ENCODE results near the gene PRDM16. TPM values are rescaled to one million over a fixed set of nuclear protein-coding genes. Genes with fewer than 3 reads are reported as not detected.

Gene PRDM16
- total RNA-seq, 2 experiments from 2014 or later = not detected

GRCh38 chr1:3440300-3440681, 371.3 kb downstream of the PRDM16 start:
- Histone ChIP-seq H2AFZ (ENCODE audit: low read length) (no peak overlapping the region), H3K4me3 (ENCODE audit: low read depth, low read length, poor library complexity, severe bottlenecking) (no peak overlapping the region), H3K4me2 (ENCODE audit: low read length) (no peak overlapping the region), H3K79me2 (ENCODE audit: insufficient read depth, low read depth, low read length) (no peaks in the 10 kb centered on the region), H4K20me1 (ENCODE audit: insufficient read depth, low read length) (no peaks in the 10 kb centered on the region), H3K4me1 (ENCODE audit: insufficient read depth, low read length, poor library complexity, severe bottlenecking) (no peaks in the 10 kb centered on the region), H3K9me3 (ENCODE audit: low read length) (no peaks in the 10 kb centered on the region), H3K9me2 (ENCODE audit: insufficient read depth, low read length) (no peaks in the 10 kb centered on the region), H3K36me3 (ENCODE audit: insufficient read depth, low read length) (no peaks in the 10 kb centered on the region), H3K27ac (ENCODE audit: low read depth, low read length, poor library complexity, severe bottlenecking) (no peak overlapping the region)
- ChIA-PET CTCF (ENCODE audit: unreplicated experiment) (no interaction called here), POLR2A (no interaction called here)
- TF ChIP-seq CTCF (conservative IDR thresholded peaks at IDR 0.05; ENCODE audit: low read length) = no peak
- TF ChIP-seq EZH2phosphoT487 (IDR thresholded peaks at IDR 0.05; ENCODE audit: borderline replicate concordance, low read depth, low read length) = no peak
- intact Hi-C loops (cut with micrococcal nuclease; ENCODE audit: unreplicated experiment) = no loop called here
- DNase-seq (ENCODE audit: low spot score) = no peak
- BruUV-seq (replicated peaks) = no TSS peak

GRCh38 chr1:3440711-3441409, 371.9 kb downstream of the PRDM16 start:
- Histone ChIP-seq H3K79me2 (ENCODE audit: insufficient read depth, low read depth, low read length) (no peaks in the 10 kb centered on the region), H3K36me3 (ENCODE audit: insufficient read depth, low read length) (no peaks in the 10 kb centered on the region), H3K27ac (ENCODE audit: low read depth, low read length, poor library complexity, severe bottlenecking) (no peak overlapping the region), H4K20me1 (ENCODE audit: insufficient read depth, low read length) (no peaks in the 10 kb centered on the region), H3K4me1 (ENCODE audit: insufficient read depth, low read length, poor library complexity, severe bottlenecking) (no peaks in the 10 kb centered on the region), H3K9me2 (ENCODE audit: insufficient read depth, low read length) (no peaks in the 10 kb centered on the region), H3K4me2 (ENCODE audit: low read length) (no peak overlapping the region), H2AFZ (ENCODE audit: low read length) (no peak overlapping the region), H3K9me3 (ENCODE audit: low read length) (no peaks in the 10 kb centered on the region), H3K4me3 (ENCODE audit: low read depth, low read length, poor library complexity, severe bottlenecking) (no peak overlapping the region)
- CTCF ChIA-PET (ENCODE audit: unreplicated experiment) = no interaction called here
- intact Hi-C loops (cut with micrococcal nuclease; ENCODE audit: unreplicated experiment) = no loop called here
- TF ChIP-seq EZH2phosphoT487 (IDR thresholded peaks at IDR 0.05; ENCODE audit: borderline replicate concordance, low read depth, low read length) (no peak), CTCF (conservative IDR thresholded peaks at IDR 0.05; ENCODE audit: low read length) (no peak)
- no peak for DNase-seq (ENCODE audit: low spot score)
- BruUV-seq (replicated peaks) = no TSS peak
- POLR2A ChIA-PET = no interaction called here

GRCh38 chr1:3441410-3441847, 372.4 kb downstream of the PRDM16 start:
- no peak for DNase-seq (ENCODE audit: low spot score)
- no peaks in the 10 kb centered on the region for H3K9me3 ChIP-seq (ENCODE audit: low read length)
- ChIA-PET POLR2A (interaction anchor here (1.1 kb wide), 1 partner anchor 11 kb away, joined by 4 read pairs; no protein-coding TSS in a partner anchor), CTCF (ENCODE audit: unreplicated experiment) (no interaction called here)
- H3K4me2 ChIP-seq (ENCODE audit: low read length) = no peak overlapping the region
- no peak overlapping the region for H3K4me3 ChIP-seq (ENCODE audit: low read depth, low read length, poor library complexity, severe bottlenecking)
- H2AFZ ChIP-seq (ENCODE audit: low read length) = no peak overlapping the region
- no peaks in the 10 kb centered on the region for H4K20me1 ChIP-seq (ENCODE audit: insufficient read depth, low read length)
- no peaks in the 10 kb centered on the region for H3K4me1 ChIP-seq (ENCODE audit: insufficient read depth, low read length, poor library complexity, severe bottlenecking)
- H3K27ac ChIP-seq (ENCODE audit: low read depth, low read length, poor library complexity, severe bottlenecking) = no peak overlapping the region
- H3K36me3 ChIP-seq (ENCODE audit: insufficient read depth, low read length) = no peaks in the 10 kb centered on the region
- H3K79me2 ChIP-seq (ENCODE audit: insufficient read depth, low read depth, low read length) = no peaks in the 10 kb centered on the region
- no TSS peak for BruUV-seq (replicated peaks)
- no peaks in the 10 kb centered on the region for H3K9me2 ChIP-seq (ENCODE audit: insufficient read depth, low read length)
- intact Hi-C loops (cut with micrococcal nuclease; ENCODE audit: unreplicated experiment) = no loop called here
- TF ChIP-seq CTCF (conservative IDR thresholded peaks at IDR 0.05; ENCODE audit: low read length) (no peak), EZH2phosphoT487 (IDR thresholded peaks at IDR 0.05; ENCODE audit: borderline replicate concordance, low read depth, low read length) (no peak)
